Bronchus fibroblast of lung (primary cell): ENCODE data around the gene PGPEP1. TPM values are rescaled to one million over a fixed set of nuclear protein-coding genes. Genes with fewer than 3 reads are reported as not detected.

Experiments used
- total RNA-seq: library from RNA; depleted of rRNA; stranded (reverse); fragments of >200 nt; gene quantifications from 2 replicates; pipeline ENCODE4 v1.2.3, GENCODE V29; 2015

PGPEP1 gene
- 6.1 and 8.7 TPM in 2 replicates for total RNA-seq

GRCh38 chr19:18340190-18340989, at the start of gene PGPEP1:
TSS of gene PGPEP1 (plus strand) at chr19:18340598. CDS start at chr19:18340682, 84 bp downstream.

GRCh38 chr19:18322759-18323460, 17.5 kb upstream of the PGPEP1 start, which contains the start of gene LSM4:
TSS of gene LSM4 (minus strand) at chr19:18323076. CDS start at chr19:18323020, 56 bp downstream.

GRCh38 chr19:18385675-18386542, 45.5 kb downstream of the PGPEP1 start, which contains the start of gene GDF15:
TSS of gene GDF15 (plus strand) at chr19:18386158. CDS start at chr19:18386190, 32 bp downstream.

GRCh38 chr19:18397242-18398202, 57.1 kb downstream of the PGPEP1 start, which contains the start of gene LRRC25:
TSS of gene LRRC25 (minus strand) at chr19:18397622. CDS start at chr19:18396963, 659 bp downstream.

GRCh38 chr19:18419195-18419698, 78.8 kb downstream of the PGPEP1 start, which contains the start of gene SSBP4:
TSS of gene SSBP4 (plus strand) at chr19:18419398. CDS start at chr19:18419649, 251 bp downstream.

Other genes starting within 250 kb of the PGPEP1 start
- 2.7 and 3.4 TPM in 2 replicates for gene MAST3, start 242.8 kb upstream of the PGPEP1 start, total RNA-seq
- 18.4 and 23.9 TPM in 2 replicates for gene PIK3R2, start 187.4 kb upstream of the PGPEP1 start, total RNA-seq
- under 0.01 and 0.15 TPM in 2 replicates for gene IFI30, start 166.8 kb upstream of the PGPEP1 start, total RNA-seq
- 24.0 and 29.0 TPM in 2 replicates for gene MPV17L2, start 147.4 kb upstream of the PGPEP1 start, total RNA-seq
- 0.67 and 1.0 TPM in 2 replicates for gene RAB3A, start 136.6 kb upstream of the PGPEP1 start, total RNA-seq
- gene PDE4C, start 114.2 kb upstream of the PGPEP1 start, total RNA-seq: not detected in 2 replicates
- 0.30 and 0.50 TPM in 2 replicates for gene IQCN, start 66.1 kb upstream of the PGPEP1 start, total RNA-seq
- 288 and 304 TPM in 2 replicates for gene JUND, start 59.0 kb upstream of the PGPEP1 start, total RNA-seq
- gene LSM4, start 17.5 kb upstream of the PGPEP1 start, total RNA-seq: 416 and 427 TPM in 2 replicates
- 42.1 and 46.7 TPM in 2 replicates for gene GDF15, start 45.6 kb downstream of the PGPEP1 start, total RNA-seq
- gene LRRC25, start 57.0 kb downstream of the PGPEP1 start, total RNA-seq: 0.15 TPM in 1 of 2 replicates, not detected in the other
- gene SSBP4, start 78.8 kb downstream of the PGPEP1 start, total RNA-seq: 128 and 131 TPM in 2 replicates
- gene ISYNA1, start 97.5 kb downstream of the PGPEP1 start, total RNA-seq: 29.9 and 43.0 TPM in 2 replicates
- gene ELL, start 181.5 kb downstream of the PGPEP1 start, total RNA-seq: 9.6 and 9.7 TPM in 2 replicates
- gene FKBP8, start 203.0 kb downstream of the PGPEP1 start, total RNA-seq: 217 and 236 TPM in 2 replicates
- 161 and 183 TPM in 2 replicates for gene KXD1, start 217.3 kb downstream of the PGPEP1 start, total RNA-seq
- gene UBA52, start 231.3 kb downstream of the PGPEP1 start, total RNA-seq: 865 and 938 TPM in 2 replicates
- gene REX1BD, start 248.2 kb downstream of the PGPEP1 start, total RNA-seq: 73.0 and 79.5 TPM in 2 replicates